GM12874 (cell line): Measurements from ENCODE around the gene HLA-DQB1.

ENCODE experiments used
- TF ChIP-seq, protein P1 (sequence below): IDR thresholded peaks from 2 replicates; pipeline ENCODE4 v1.5.1; 2011; ENCODE audit warnings: low read depth, mild to moderate bottlenecking, control low read depth, low read length, moderate library complexity; ENCODE audit not compliant: insufficient read depth

HLA-DQB1 gene

DNA sequence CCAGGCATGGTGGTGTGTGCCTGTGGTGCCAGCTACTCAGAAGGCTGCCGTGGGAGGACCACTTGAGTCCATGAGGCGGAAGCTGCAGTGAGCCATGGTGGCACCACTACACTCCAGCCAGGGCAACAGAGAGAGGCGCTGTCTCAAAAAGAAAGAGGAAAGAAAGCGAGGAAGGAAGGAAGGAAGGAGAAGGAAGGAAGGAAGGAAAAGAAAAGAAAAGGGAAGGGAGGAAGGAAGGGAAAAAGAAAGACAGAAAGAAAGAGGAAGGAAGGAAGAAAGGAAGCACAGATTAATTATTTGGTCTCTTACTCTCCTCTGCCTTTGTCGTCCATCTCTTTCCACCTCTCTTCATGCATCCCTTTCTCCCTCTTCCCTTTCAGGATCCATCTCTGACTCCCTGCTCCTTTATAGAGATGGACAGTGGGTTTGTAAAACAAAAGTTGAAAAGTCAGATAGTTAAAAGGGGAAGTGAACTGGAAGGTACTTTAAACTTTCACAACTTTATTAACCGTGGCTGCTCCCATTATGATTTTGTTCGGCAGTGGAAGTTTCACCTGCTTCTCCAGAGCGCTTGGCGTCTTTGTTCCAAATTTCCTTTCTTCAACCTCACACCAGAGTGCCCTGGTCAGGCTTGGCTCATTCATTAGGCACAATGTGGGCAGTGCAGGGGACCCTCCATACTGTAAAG, 27.8 kb downstream of the HLA-DQB1 start:
- TF ChIP-seq, protein P1, sequence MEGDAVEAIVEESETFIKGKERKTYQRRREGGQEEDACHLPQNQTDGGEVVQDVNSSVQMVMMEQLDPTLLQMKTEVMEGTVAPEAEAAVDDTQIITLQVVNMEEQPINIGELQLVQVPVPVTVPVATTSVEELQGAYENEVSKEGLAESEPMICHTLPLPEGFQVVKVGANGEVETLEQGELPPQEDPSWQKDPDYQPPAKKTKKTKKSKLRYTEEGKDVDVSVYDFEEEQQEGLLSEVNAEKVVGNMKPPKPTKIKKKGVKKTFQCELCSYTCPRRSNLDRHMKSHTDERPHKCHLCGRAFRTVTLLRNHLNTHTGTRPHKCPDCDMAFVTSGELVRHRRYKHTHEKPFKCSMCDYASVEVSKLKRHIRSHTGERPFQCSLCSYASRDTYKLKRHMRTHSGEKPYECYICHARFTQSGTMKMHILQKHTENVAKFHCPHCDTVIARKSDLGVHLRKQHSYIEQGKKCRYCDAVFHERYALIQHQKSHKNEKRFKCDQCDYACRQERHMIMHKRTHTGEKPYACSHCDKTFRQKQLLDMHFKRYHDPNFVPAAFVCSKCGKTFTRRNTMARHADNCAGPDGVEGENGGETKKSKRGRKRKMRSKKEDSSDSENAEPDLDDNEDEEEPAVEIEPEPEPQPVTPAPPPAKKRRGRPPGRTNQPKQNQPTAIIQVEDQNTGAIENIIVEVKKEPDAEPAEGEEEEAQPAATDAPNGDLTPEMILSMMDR: no peak

DNA sequence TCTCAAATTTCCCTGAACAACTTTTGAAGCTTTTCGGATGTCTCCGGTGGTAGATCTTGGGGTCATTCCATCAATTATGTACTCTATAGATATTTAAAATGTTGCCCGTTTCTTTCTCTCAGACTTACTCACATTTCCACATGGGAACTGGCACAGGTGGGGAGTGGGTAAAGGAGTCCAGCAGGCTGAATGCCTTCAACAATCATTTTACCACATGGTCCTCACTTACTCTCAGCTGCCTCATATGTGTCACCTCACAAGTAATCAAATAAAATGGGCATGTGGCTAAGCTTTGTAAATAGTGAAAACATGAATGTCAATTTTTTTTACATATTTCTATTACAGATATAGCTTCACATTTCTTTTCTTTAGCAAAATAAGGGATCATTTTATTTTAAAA, 28.6 kb downstream of the HLA-DQB1 start:
- TF ChIP-seq, protein P1: no peak

DNA sequence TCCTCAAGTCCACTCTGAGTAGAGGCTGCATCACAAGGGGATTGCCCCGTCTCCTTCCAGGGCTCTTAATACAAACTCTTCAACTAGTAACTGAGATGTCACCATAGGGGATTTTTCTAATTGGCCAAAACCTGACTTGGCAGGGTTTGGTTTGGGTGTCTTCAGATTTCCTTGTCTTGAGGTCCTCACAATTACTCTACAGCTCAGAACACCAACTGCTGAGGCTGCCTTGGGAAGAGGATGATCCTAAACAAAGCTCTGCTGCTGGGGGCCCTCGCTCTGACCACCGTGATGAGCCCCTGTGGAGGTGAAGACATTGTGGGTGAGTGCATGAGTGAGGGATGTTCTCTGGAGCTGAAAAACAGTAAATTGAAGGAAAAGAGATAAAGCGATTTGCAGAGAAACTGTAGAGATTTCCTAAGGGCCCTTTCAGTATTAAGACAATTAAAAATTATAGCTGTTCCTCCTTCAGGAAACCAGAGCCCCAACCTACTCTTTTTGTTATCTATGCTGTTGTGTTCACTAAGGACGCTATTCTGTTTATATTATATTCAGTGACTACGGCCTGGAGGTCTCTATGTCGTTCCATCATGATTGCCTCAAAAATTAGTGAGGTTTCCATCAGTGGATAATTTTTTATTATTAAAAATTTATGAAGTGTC, 29.1 kb downstream of the HLA-DQB1 start, which contains the start of gene HLA-DQA1:
TSS of gene HLA-DQA1 (plus strand) at position 188 of the 662 bp plus-strand sequence. CDS start at position 241, 53 bp downstream.
- TF ChIP-seq, protein P1: no peak

DNA sequence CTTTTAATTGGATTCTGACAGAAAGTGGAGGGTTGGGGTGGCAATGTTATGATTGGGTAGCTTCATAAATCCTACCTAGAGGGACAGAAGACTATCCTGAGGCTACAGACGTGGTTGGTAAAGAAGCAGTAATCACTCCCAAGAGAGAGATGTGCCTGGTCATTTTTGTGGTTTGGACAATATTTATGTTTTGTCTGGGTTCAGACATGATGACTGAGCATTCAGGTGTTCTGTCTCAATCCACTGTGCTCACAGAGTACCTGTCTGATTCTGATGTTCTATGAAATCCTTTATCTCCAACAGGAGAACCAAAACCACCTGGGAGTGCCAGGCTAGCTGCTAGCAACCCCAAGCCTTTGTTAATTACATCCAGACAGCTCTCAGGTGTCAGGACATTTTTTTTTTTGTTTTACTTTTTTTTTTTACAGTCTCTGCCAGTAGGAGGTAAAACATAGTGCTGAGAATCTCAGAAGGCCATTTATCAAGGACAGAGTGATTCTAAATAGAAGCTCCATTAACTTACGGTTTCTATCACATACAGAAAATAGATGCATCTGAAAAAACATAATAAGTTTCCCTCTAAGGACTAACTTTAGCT, 30.8 kb downstream of the HLA-DQB1 start:
- TF ChIP-seq, protein P1: no peak

DNA sequence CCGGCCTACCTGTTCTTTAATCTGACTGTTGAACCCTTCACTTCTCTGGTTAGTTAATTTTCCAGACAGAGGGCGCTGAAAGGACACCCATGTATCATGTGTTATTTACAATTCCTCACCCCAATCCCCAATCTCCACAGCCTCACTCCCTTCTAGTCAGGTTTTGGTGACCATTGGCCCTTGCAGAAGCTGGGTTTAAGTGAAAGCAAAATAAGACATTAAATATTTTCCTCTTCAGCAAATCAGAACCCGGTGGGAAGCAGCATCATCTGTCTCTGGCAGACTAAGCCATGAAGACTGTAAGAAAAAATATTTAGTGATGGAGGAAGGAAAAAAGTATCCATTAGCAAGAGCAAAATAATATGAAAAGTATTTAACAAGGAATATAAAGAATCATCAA, 38.6 kb downstream of the HLA-DQB1 start:
- TF ChIP-seq, protein P1: no peak

DNA sequence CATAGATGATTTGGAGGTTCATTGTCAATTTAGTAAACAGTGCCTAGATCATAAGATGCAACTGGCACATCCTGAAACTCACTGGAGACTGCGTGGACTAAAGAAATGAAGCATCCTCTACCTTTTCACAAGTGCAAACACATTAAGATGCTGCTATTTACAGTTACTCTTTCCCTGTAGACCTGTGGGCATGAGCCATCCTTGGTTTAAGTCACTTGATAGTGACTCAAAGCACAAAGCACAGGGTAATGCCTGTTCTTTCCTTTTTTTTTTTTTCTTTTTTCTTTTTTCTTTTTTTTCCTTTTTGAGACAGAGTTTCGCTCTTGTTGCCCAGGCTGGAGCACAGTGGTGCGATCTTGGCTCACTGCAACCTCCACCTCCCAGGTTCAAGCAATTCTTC, 39.2 kb downstream of the HLA-DQB1 start:
- TF ChIP-seq, protein P1: no peak

DNA sequence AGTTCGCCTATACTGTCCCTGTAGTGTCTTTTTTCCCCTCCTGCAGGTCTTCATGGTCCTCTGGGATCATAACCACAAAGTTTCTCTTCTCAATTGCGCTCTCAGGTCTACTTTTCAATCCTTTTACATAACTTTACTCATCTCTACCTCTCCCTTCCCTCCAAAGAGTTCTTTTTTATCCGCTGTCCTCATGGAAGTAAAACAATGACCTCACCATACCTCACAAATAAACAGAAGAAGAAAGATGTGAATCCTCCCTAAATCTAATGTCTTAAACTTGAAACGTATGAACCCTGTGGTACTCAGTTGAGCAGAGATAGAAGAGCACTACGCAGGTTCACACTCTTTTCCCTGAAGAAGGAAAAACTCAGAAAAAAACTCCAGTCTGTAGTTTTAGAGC, 41.3 kb downstream of the HLA-DQB1 start:
- TF ChIP-seq, protein P1: no peak
